SK-N-SH (cell line): ENCODE data around the gene PIGC. TPM values are rescaled to one million over a fixed set of nuclear protein-coding genes. Genes with fewer than 3 reads are reported as not detected.

ENCODE experiments used
- CTCF ChIA-PET: fragments of 300-600, 350-600 bp; formaldehyde crosslinking; extraction: SDS; loops from one replicate; lab custom pipeline; 2021; lab: Yijun Ruan, JAX
- POLR2A ChIA-PET: fragments of 350-600 bp; sonication (Branson Sonifier 250); formaldehyde crosslinking; extraction: SDS; loops from one replicate; lab custom pipeline; 2020; ENCODE audit warnings: antibody characterized with exemption, inconsistent platforms; lab: Yijun Ruan, JAX
- DNase-seq: peaks from one replicate; pipeline ENCODE4 v3.0.0; 2012
- H2AFZ ChIP-seq: fragments of 200-600 bp; sonication (generic); 2 replicates; pipeline ENCODE4 v1.8.1; 2016; ENCODE audit warnings: antibody characterized with exemption, mild to moderate bottlenecking, low read depth
- H3F3A ChIP-seq: fragments of 200-600 bp; sonication (generic); replicated peaks from 2 replicates; pipeline ENCODE3; 2016; ENCODE audit warnings: antibody characterized with exemption, mild to moderate bottlenecking; ENCODE audit not compliant: insufficient read depth
- H3K27ac ChIP-seq, 2 experiments: fragments of 200-500 bp in 1 of 2; fragments of 200-600 bp in 1 of 2; sonication (Bioruptor generic) in 1 of 2; sonication (generic), shearing (Covaris generic) in 1 of 2; 2 replicates each; pipeline versions ENCODE4 v1.5.1 to v1.6.1; 2014 to 2016; ENCODE audit warnings: low read depth in 2 of 2, inconsistent platforms in 1 of 2, low read length in 1 of 2, mild to moderate bottlenecking in 1 of 2, mixed read lengths in 1 of 2
- H3K27me3 ChIP-seq: fragments of 200-600 bp; sonication (generic), shearing (Covaris generic); 2 replicates; pipeline ENCODE4 v1.6.1; 2016; ENCODE audit warnings: mixed run types; ENCODE audit not compliant: insufficient read depth
- H3K36me3 ChIP-seq, 2 experiments: fragments of 200-500 bp in 1 of 2; fragments of 200-600 bp in 1 of 2; sonication (Bioruptor generic) in 1 of 2; sonication (generic) in 1 of 2; replicated peaks in 1 of 2; 2 replicates each; pipeline versions ENCODE3 to v1.5.1; 2014 to 2016; ENCODE audit warnings: low read length in 1 of 2, mild to moderate bottlenecking in 1 of 2; ENCODE audit not compliant: insufficient read depth in 2 of 2, control insufficient read depth in 1 of 2
- H3K4me1 ChIP-seq, 2 experiments: fragments of 200-500 bp in 1 of 2; fragments of 200-600 bp in 1 of 2; sonication (Bioruptor generic) in 1 of 2; sonication (generic), shearing (Covaris generic) in 1 of 2; 2 replicates each; pipeline versions ENCODE4 v1.5.1 to v1.6.1; 2014 to 2016; ENCODE audit warnings: low read depth in 1 of 2, low read length in 1 of 2, mixed run types in 1 of 2; ENCODE audit not compliant: insufficient read depth in 2 of 2, control insufficient read depth in 1 of 2
- H3K4me2 ChIP-seq: fragments of 200-600 bp; sonication (generic), shearing (Covaris generic); 2 replicates; pipeline ENCODE4 v1.6.1; 2017; ENCODE audit warnings: mixed run types
- H3K4me3 ChIP-seq, 2 experiments: fragments of 200-500 bp in 1 of 2; fragments of 200-600 bp in 1 of 2; sonication (Bioruptor generic) in 1 of 2; sonication (generic), shearing (Covaris generic) in 1 of 2; 2 replicates each; pipeline versions ENCODE4 v1.5.1 to v1.8.1; 2014 to 2016; ENCODE audit warnings: low read depth in 2 of 2, inconsistent platforms in 1 of 2, low read length in 1 of 2, mild to moderate bottlenecking in 1 of 2, mixed read lengths in 1 of 2, moderate library complexity in 1 of 2
- H3K79me2 ChIP-seq: fragments of 200-600 bp; sonication (generic); 2 replicates; pipeline ENCODE4 v1.8.1; 2017; ENCODE audit warnings: mild to moderate bottlenecking; ENCODE audit not compliant: insufficient read depth
- H3K9ac ChIP-seq: fragments of 200-600 bp; sonication (generic); 2 replicates; pipeline ENCODE4 v1.6.1; 2017; ENCODE audit warnings: mixed run types
- H3K9me2 ChIP-seq: fragments of 200-600 bp; sonication (generic); 2 replicates; pipeline ENCODE4 v1.6.1; 2017; ENCODE audit warnings: mixed run types
- H3K9me3 ChIP-seq: fragments of 200-600 bp; sonication (generic); 2 replicates; pipeline ENCODE4 v1.6.1; 2017; ENCODE audit warnings: mixed run types, mild to moderate bottlenecking, moderate library complexity
- H4K20me1 ChIP-seq: fragments of 200-600 bp; sonication (generic); 2 replicates; pipeline ENCODE4 v1.6.1; 2017; ENCODE audit warnings: mild to moderate bottlenecking, mixed run types; ENCODE audit not compliant: insufficient read depth
- ELF1 ChIP-seq: IDR thresholded peaks from 2 replicates; pipeline ENCODE4 v1.4.0; 2012
- EP300 ChIP-seq, 2 experiments: IDR thresholded peaks; 2 replicates each; pipeline versions ENCODE4 v1.4.0 to v1.6.1; 2012; ENCODE audit warnings: borderline replicate concordance in 1 of 2, low read depth in 1 of 2, low read length in 1 of 2
- EZH2phosphoT487 ChIP-seq: fragments of 200-600 bp; sonication (generic); IDR thresholded peaks from 2 replicates; pipeline ENCODE4 v1.6.1; 2017; ENCODE audit warnings: low read depth, mixed run types, mild to moderate bottlenecking, antibody characterized with exemption, moderate library complexity, borderline replicate concordance
- FOXM1 ChIP-seq: IDR thresholded peaks from 2 replicates; pipeline ENCODE4 v1.4.0; 2012; ENCODE audit warnings: low read depth, mild to moderate bottlenecking
- GATA2 ChIP-seq: sonication (generic); formaldehyde crosslinking; IDR thresholded peaks from 2 replicates; pipeline ENCODE4 v1.5.0; 2020; ENCODE audit warnings: mild to moderate bottlenecking, missing genetic modification reagents
- JUND ChIP-seq: IDR thresholded peaks from 2 replicates; pipeline ENCODE4 v1.4.0; 2012
- MEF2A ChIP-seq: IDR thresholded peaks from 2 replicates; pipeline ENCODE4 v1.4.0; 2012; ENCODE audit warnings: low read depth, borderline replicate concordance
- NRF1 ChIP-seq: IDR thresholded peaks from 2 replicates; pipeline ENCODE4 v1.6.1; 2012; ENCODE audit warnings: low read depth, mild to moderate bottlenecking, low read length
- RAD21 ChIP-seq: IDR thresholded peaks from 2 replicates; pipeline ENCODE4 v1.6.1; 2012; ENCODE audit warnings: mild to moderate bottlenecking, low read length
- RCOR1 ChIP-seq: fragments of 150-350 bp; IDR thresholded peaks from 2 replicates; pipeline ENCODE4 v1.6.1; 2017; ENCODE audit warnings: antibody characterized with exemption, low read length
- SIN3A ChIP-seq: IDR thresholded peaks from 2 replicates; pipeline ENCODE4 v1.6.1; 2012; ENCODE audit warnings: low read depth, mild to moderate bottlenecking, low read length, moderate library complexity, borderline replicate concordance
- SMC3 ChIP-seq: IDR thresholded peaks from 2 replicates; pipeline ENCODE4 v1.6.1; 2012; ENCODE audit warnings: low read depth, low read length, improper control_type of control experiment
- TAF1 ChIP-seq: IDR thresholded peaks from 2 replicates; pipeline ENCODE4 v1.6.1; 2012; ENCODE audit warnings: low read depth, mild to moderate bottlenecking, low read length, moderate library complexity, borderline replicate concordance
- TCF12 ChIP-seq: IDR thresholded peaks from 2 replicates; pipeline ENCODE4 v1.4.0; 2012
- TEAD4 ChIP-seq: IDR thresholded peaks from 2 replicates; pipeline ENCODE4 v1.4.0; 2012; ENCODE audit warnings: mild to moderate bottlenecking, borderline replicate concordance; ENCODE audit not compliant: insufficient read depth
- WGBS: methylation state at CpG from one replicate; pipeline ENCODE4 v1.1.6; 2017; ENCODE audit warnings: low lambda C conversion rate; 5-methylcytosine and 5-hydroxymethylcytosine counted together
- polyA plus RNA-seq, 3 experiments: library from polyadenylated mRNA; depleted of rRNA; stranded (reverse); fragments of >200 nt; gene quantifications; 2 replicates each; pipeline ENCODE4 v1.2.3, GENCODE V29; 2012
- TF ChIP-seq, protein P1 (sequence below): IDR thresholded peaks from 2 replicates; pipeline ENCODE4; 2012
- TF ChIP-seq, protein P2 (sequence below): fragments of 150-350 bp; IDR thresholded peaks from 2 replicates; pipeline ENCODE4 v1.6.1; 2016; ENCODE audit warnings: mild to moderate bottlenecking, low read depth, low read length
- TF ChIP-seq, protein P3 (sequence below): IDR thresholded peaks from 2 replicates; pipeline ENCODE4 v1.4.0; 2012; ENCODE audit warnings: low read depth, borderline replicate concordance
- TF ChIP-seq, protein P4 (sequence below): IDR thresholded peaks from 2 replicates; pipeline ENCODE4 v1.4.0; 2012; ENCODE audit warnings: low read depth
- TF ChIP-seq, protein P5 (sequence below): fragments of 200-600 bp; sonication (generic); IDR thresholded peaks from 2 replicates; pipeline ENCODE4 v1.6.1; 2017; ENCODE audit warnings: antibody characterized with exemption, mild to moderate bottlenecking, moderate library complexity

Gene PIGC
- polyA plus RNA-seq, 1 of the 3 experiments (the other 2 are of a cell fraction), result 20.6 TPM

DNA sequence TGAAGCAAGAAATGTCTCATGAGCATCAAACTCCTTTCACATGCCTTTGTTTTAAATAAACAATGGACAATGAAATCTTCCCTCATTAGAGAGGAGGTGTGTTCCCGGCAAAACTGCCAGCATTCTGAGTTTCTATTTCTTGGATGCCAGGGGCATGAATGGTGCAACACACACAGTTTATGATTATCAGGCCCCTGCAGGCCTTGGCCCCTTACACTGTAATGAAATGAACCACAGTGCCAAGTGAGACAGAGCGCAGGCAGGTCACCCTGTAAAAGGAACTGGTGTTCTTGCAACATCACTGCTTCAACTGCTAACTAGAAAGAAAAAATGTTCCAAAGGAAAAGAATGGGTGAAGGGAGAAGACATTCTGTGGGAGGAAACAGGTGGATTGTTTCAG, 3.8 kb upstream of the PIGC start:
- H3K27me3 ChIP-seq, result no peaks in the 10 kb centered on the region
- ChIA-PET POLR2A (no interaction called here), CTCF (no interaction called here)
- no peaks in the 10 kb centered on the region for H4K20me1 ChIP-seq
- H3F3A ChIP-seq, result no peaks in the 10 kb centered on the region
- TF ChIP-seq FOXM1 (no peak), NRF1 (no peak), EP300 (IDR thresholded peaks at IDR 0.05; ENCODE audit: borderline replicate concordance in 1 of 2, low read depth in 1 of 2, low read length in 1 of 2) (no peak), GATA2 (CRISPR knock-in tag) (no peak), TCF12 (no peak), MEF2A (no peak), RAD21 (no peak), TEAD4 (no peak), EZH2phosphoT487 (no peak), TAF1 (no peak), ELF1 (no peak), SMC3 (no peak), RCOR1 (no peak), JUND (no peak), SIN3A (no peak)
- TF ChIP-seq, protein P1, sequence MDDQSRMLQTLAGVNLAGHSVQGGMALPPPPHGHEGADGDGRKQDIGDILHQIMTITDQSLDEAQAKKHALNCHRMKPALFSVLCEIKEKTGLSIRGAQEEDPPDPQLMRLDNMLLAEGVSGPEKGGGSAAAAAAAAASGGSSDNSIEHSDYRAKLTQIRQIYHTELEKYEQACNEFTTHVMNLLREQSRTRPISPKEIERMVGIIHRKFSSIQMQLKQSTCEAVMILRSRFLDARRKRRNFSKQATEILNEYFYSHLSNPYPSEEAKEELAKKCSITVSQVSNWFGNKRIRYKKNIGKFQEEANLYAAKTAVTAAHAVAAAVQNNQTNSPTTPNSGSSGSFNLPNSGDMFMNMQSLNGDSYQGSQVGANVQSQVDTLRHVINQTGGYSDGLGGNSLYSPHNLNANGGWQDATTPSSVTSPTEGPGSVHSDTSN, result no peak
- TF ChIP-seq, protein P2, sequence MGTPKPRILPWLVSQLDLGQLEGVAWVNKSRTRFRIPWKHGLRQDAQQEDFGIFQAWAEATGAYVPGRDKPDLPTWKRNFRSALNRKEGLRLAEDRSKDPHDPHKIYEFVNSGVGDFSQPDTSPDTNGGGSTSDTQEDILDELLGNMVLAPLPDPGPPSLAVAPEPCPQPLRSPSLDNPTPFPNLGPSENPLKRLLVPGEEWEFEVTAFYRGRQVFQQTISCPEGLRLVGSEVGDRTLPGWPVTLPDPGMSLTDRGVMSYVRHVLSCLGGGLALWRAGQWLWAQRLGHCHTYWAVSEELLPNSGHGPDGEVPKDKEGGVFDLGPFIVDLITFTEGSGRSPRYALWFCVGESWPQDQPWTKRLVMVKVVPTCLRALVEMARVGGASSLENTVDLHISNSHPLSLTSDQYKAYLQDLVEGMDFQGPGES, result no peak
- TF ChIP-seq, protein P3, sequence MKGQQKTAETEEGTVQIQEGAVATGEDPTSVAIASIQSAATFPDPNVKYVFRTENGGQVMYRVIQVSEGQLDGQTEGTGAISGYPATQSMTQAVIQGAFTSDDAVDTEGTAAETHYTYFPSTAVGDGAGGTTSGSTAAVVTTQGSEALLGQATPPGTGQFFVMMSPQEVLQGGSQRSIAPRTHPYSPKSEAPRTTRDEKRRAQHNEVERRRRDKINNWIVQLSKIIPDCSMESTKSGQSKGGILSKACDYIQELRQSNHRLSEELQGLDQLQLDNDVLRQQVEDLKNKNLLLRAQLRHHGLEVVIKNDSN, result no peak
- TF ChIP-seq, protein P4, sequence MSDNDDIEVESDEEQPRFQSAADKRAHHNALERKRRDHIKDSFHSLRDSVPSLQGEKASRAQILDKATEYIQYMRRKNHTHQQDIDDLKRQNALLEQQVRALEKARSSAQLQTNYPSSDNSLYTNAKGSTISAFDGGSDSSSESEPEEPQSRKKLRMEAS, result no peak
- TF ChIP-seq, protein P5, sequence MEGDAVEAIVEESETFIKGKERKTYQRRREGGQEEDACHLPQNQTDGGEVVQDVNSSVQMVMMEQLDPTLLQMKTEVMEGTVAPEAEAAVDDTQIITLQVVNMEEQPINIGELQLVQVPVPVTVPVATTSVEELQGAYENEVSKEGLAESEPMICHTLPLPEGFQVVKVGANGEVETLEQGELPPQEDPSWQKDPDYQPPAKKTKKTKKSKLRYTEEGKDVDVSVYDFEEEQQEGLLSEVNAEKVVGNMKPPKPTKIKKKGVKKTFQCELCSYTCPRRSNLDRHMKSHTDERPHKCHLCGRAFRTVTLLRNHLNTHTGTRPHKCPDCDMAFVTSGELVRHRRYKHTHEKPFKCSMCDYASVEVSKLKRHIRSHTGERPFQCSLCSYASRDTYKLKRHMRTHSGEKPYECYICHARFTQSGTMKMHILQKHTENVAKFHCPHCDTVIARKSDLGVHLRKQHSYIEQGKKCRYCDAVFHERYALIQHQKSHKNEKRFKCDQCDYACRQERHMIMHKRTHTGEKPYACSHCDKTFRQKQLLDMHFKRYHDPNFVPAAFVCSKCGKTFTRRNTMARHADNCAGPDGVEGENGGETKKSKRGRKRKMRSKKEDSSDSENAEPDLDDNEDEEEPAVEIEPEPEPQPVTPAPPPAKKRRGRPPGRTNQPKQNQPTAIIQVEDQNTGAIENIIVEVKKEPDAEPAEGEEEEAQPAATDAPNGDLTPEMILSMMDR, result no peak
- H3K36me3 ChIP-seq, result no peaks in the 10 kb centered on the region
- WGBS, result 97% methylated on average over 2 of the region's 2 CpGs
- H3K9me3 ChIP-seq, result no peaks in the 10 kb centered on the region
- no peak for DNase-seq
- H3K9me2 ChIP-seq, result no peaks in the 10 kb centered on the region
- no peak overlapping the region for H3K4me2 ChIP-seq
- H3K9ac ChIP-seq, result no peak overlapping the region
- no peak overlapping the region for H2AFZ ChIP-seq
- no peak overlapping the region for H3K4me3 ChIP-seq
- H3K27ac ChIP-seq, result no peak overlapping the region
- peaks cover 0 to 13% of the 10 kb centered on the region in 2 experiments; a peak in 3 of 4 replicates for H3K4me1 ChIP-seq
- H3K79me2 ChIP-seq, result peaks cover 12% of the 10 kb centered on the region
